Liver (tissue), 9 donors: ENCODE data around the gene RAD1. TPM values are rescaled to one million over a fixed set of nuclear protein-coding genes. Genes with fewer than 3 reads are reported as not detected.

Source experiments
- DNase-seq: peaks from one replicate; pipeline ENCODE4 v3.0.0-alpha.2; 2017; ENCODE audit warnings: low spot score
- H3K27ac ChIP-seq, 2 donors: one replicate each; pipeline ENCODE4 v1.7.0; 2013; ENCODE audit warnings: inconsistent platforms in 2 of 2, low read length in 2 of 2, control low read depth in 1 of 2, low read depth in 1 of 2, mild to moderate bottlenecking in 1 of 2
- H3K27me3 ChIP-seq, 4 donors: one replicate each; pipeline versions ENCODE4 v1.6.1 to v1.7.0; 2013; ENCODE audit warnings: low read length in 3 of 4, inconsistent platforms in 1 of 4, mild to moderate bottlenecking in 1 of 4, moderate library complexity in 1 of 4; ENCODE audit not compliant: control insufficient read depth in 4 of 4, insufficient read depth in 4 of 4
- H3K36me3 ChIP-seq, 4 donors: one replicate each; pipeline versions ENCODE4 v1.6.1 to v1.7.0; 2013; ENCODE audit warnings: low read length in 3 of 4, mild to moderate bottlenecking in 3 of 4, low read depth in 1 of 4, moderate library complexity in 1 of 4; ENCODE audit not compliant: control insufficient read depth in 4 of 4, insufficient read depth in 3 of 4
- H3K4me1 ChIP-seq, 4 donors: one replicate each; pipeline versions ENCODE4 v1.6.1 to v1.7.0; 2013; ENCODE audit warnings: low read length in 3 of 4, mild to moderate bottlenecking in 3 of 4, moderate library complexity in 1 of 4; ENCODE audit not compliant: control insufficient read depth in 4 of 4, insufficient read depth in 4 of 4
- H3K4me3 ChIP-seq, 3 donors: one replicate each; pipeline versions ENCODE4 v1.6.1 to v1.7.0; 2013; ENCODE audit warnings: low read length in 3 of 3, control low read depth in 1 of 3, low read depth in 1 of 3, mild to moderate bottlenecking in 1 of 3
- H3K9ac ChIP-seq, 2 donors: one replicate each; pipeline ENCODE4 v1.7.0; 2013; ENCODE audit warnings: low read length in 2 of 2, mild to moderate bottlenecking in 2 of 2, moderate library complexity in 2 of 2, control low read depth in 1 of 2, low read depth in 1 of 2
- H3K9me3 ChIP-seq, 4 donors: one replicate each; pipeline versions ENCODE4 v1.6.1 to v1.7.0; 2013; ENCODE audit warnings: low read length in 3 of 4; ENCODE audit not compliant: control insufficient read depth in 4 of 4
- EGR1 ChIP-seq, 2 donors: IDR thresholded peaks; 2 replicates each; pipeline ENCODE4 v1.6.1; 2016 to 2018; ENCODE audit warnings: antibody characterized with exemption in 2 of 2, low read depth in 2 of 2
- FOXA2 ChIP-seq: IDR thresholded peaks from 2 replicates; pipeline ENCODE4 v1.6.1; 2016; ENCODE audit warnings: antibody characterized with exemption
- GABPA ChIP-seq, 2 donors: IDR thresholded peaks in 1 of 2; conservative IDR thresholded peaks in 1 of 2; 2 replicates each; pipeline ENCODE4 v1.6.1; 2016; ENCODE audit warnings: antibody characterized with exemption in 2 of 2, mild to moderate bottlenecking in 1 of 2, moderate library complexity in 1 of 2
- HNF4A ChIP-seq, 2 donors: conservative IDR thresholded peaks; 2 replicates each; pipeline ENCODE4 v1.6.1; 2016; ENCODE audit warnings: antibody characterized with exemption in 2 of 2, mild to moderate bottlenecking in 2 of 2
- HNF4G ChIP-seq: IDR thresholded peaks from 2 replicates; pipeline ENCODE4 v1.6.1; 2016; ENCODE audit warnings: antibody characterized with exemption
- NR2F2 ChIP-seq: IDR thresholded peaks from 2 replicates; pipeline ENCODE4 v1.6.1; 2016; ENCODE audit warnings: antibody characterized with exemption
- RAD21 ChIP-seq, 2 donors: IDR thresholded peaks; 2 replicates each; pipeline ENCODE4 v1.6.1; 2016; ENCODE audit warnings: antibody characterized with exemption in 2 of 2, mild to moderate bottlenecking in 2 of 2
- RXRA ChIP-seq, 2 donors: IDR thresholded peaks; 2 replicates each; pipeline ENCODE4 v1.6.1; 2017 to 2018; ENCODE audit warnings: antibody characterized with exemption in 2 of 2, mild to moderate bottlenecking in 1 of 2
- SP1 ChIP-seq: IDR thresholded peaks from 2 replicates; pipeline ENCODE4 v1.6.1; 2018; ENCODE audit warnings: antibody characterized with exemption, mild to moderate bottlenecking
- TAF1 ChIP-seq: conservative IDR thresholded peaks from 2 replicates; pipeline ENCODE4 v1.6.1; 2016; ENCODE audit warnings: antibody characterized with exemption, mild to moderate bottlenecking
- YY1 ChIP-seq: IDR thresholded peaks from 2 replicates; pipeline ENCODE4 v1.6.1; 2016; ENCODE audit warnings: antibody characterized with exemption, mild to moderate bottlenecking
- ZBTB33 ChIP-seq: IDR thresholded peaks from 2 replicates; pipeline ENCODE4 v1.6.1; 2016; ENCODE audit warnings: antibody characterized with exemption
- WGBS: extraction: QIAGEN DNeasy Blood & Tissue Kit; methylation state at CpG from one replicate; pipeline ENCODE4 v1.1.7; 2013; 5-methylcytosine and 5-hydroxymethylcytosine counted together
- polyA plus RNA-seq, 2 donors: library from polyadenylated mRNA; stranded (reverse) in 1 of 2; unstranded in 1 of 2; fragments of 200-250 nt in 1 of 2; fragments of >200 nt in 1 of 2; fragmentation: Nextera tagmentation in 1 of 2; extraction: Ambion mirVana in 1 of 2; gene quantifications; one replicate each; pipeline versions ENCODE4 v1.2.1 to v1.2.3, GENCODE V29; 2013 to 2015
- total RNA-seq, 2 donors: library from RNA; depleted of rRNA; stranded (reverse); fragments of >200 nt; gene quantifications; one replicate each; pipeline ENCODE4 v1.2.3, GENCODE V29; 2014
- TF ChIP-seq, protein P1 (sequence below): IDR thresholded peaks from 2 replicates; pipeline ENCODE4 v1.6.1; 2016; ENCODE audit warnings: antibody characterized with exemption
- TF ChIP-seq, protein P2 (sequence below): IDR thresholded peaks from 2 replicates; pipeline ENCODE4 v1.6.1; 2016; ENCODE audit warnings: antibody characterized with exemption
- TF ChIP-seq, protein P3 (sequence below): fragments of 150-350 bp; IDR thresholded peaks from 2 replicates; pipeline ENCODE4 v1.5.1; 2017; ENCODE audit warnings: improper control_type of control experiment, low read depth, low read length; ENCODE audit not compliant: missing input control
- donor health status: healthy.
- donor health status: healthy.
- donor health status: healthy.
- donor health status: healthy.
- donor health status: healthy.

The RAD1 gene
- total and polyA plus RNA-seq, 4 donors, result 7.2 to 17.5 (median 9.2) TPM

DNA sequence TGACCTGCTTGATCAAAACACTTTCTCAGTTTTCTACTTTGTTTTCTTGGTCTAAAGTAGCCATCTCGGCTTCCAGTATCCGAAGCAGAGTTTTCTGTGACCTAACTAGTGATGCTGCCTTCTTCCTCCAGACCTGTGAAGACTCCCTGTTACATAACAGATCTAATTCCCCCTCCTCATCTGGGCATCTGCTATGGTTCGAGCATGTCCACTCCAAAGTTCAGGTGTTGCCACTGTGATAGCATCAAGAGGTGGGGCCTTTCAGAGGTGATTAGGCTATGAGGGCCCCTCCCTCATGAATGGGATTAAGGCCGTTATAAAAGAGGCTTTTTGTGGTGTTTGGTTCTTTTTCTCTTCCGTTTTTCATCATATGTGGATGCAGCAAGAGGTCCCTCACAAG is 56.1 kb downstream of the RAD1 start:
- DNase-seq, result no peak
- Histone ChIP-seq H3K9me3 (no peaks in the 10 kb centered on the region), H3K27me3 (no peaks in the 10 kb centered on the region), H3K27ac (no peak overlapping the region), H3K4me3 (no peak overlapping the region), H3K36me3 (no peaks in the 10 kb centered on the region), H3K9ac (no peak overlapping the region), H3K4me1 (no peaks in the 10 kb centered on the region)
- 70% methylated on average over 5 of the region's 5 CpGs for WGBS
- TF ChIP-seq TAF1 (no peak), HNF4G (no peak)
- TF ChIP-seq, protein P1, sequence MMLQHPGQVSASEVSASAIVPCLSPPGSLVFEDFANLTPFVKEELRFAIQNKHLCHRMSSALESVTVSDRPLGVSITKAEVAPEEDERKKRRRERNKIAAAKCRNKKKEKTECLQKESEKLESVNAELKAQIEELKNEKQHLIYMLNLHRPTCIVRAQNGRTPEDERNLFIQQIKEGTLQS, result no peak

DNA sequence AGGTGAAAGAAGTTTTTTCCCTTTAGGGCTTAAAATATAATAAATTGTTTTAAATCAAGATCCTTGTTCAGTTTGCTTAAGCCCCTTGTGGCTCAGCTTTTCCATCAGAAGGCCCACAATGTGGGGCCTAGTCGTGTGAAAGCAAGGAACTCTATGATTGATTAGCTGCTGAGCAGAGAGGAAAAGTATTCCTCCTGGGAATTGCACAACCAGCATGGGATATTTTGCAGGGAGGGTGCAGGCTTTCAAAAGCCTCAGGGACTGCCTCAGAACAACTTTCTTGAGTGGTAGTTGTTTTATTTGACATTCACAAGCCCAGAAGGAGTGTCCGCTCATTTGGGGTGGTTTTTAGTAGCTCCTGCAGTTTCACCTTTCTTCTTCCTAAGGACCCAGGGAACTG is 56.5 kb downstream of the RAD1 start:
- no peaks in the 10 kb centered on the region for H3K4me1 ChIP-seq

GRCh38 chr5:34857894-34858293 is 57.4 kb downstream of the RAD1 start:
- no peak for DNase-seq
- Histone ChIP-seq H3K27ac (no peak overlapping the region), H3K4me3 (no peak overlapping the region), H3K9ac (no peak overlapping the region), H3K36me3 (no peaks in the 10 kb centered on the region), H3K9me3 (no peaks in the 10 kb centered on the region), H3K27me3 (no peaks in the 10 kb centered on the region), H3K4me1 (no peaks in the 10 kb centered on the region)
- TF ChIP-seq RXRA (IDR thresholded peaks at IDR 0.05) (no peak), TAF1 (no peak), YY1 (no peak), SP1 (no peak), GABPA (IDR thresholded peaks at IDR 0.05 in 1 of 2, conservative IDR thresholded peaks at IDR 0.05 in 1 of 2) (no peak), FOXA2 (no peak), HNF4A (conservative IDR thresholded peaks at IDR 0.05) (no peak), EGR1 (IDR thresholded peaks at IDR 0.05; ENCODE audit: low read depth in 2 of 2) (no peak), NR2F2 (no peak)
- TF ChIP-seq, protein P2, sequence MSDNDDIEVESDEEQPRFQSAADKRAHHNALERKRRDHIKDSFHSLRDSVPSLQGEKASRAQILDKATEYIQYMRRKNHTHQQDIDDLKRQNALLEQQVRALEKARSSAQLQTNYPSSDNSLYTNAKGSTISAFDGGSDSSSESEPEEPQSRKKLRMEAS, result no peak
- WGBS, result 100% methylated on average over 1 of the region's 1 CpG

More for the DNA sequence above, 56.5 kb downstream of the RAD1 start:
- DNase-seq, result no peak
- H3K9me3 ChIP-seq, result no peaks in the 10 kb centered on the region
- H3K9ac ChIP-seq, result no peak overlapping the region
- no peaks in the 10 kb centered on the region for H3K27me3 ChIP-seq
- no peak overlapping the region for H3K4me3 ChIP-seq
- H3K36me3 ChIP-seq, result no peaks in the 10 kb centered on the region
- H3K27ac ChIP-seq, result no peak overlapping the region
- 60% methylated on average over 2 of the region's 2 CpGs for WGBS
- TF ChIP-seq, protein P3, sequence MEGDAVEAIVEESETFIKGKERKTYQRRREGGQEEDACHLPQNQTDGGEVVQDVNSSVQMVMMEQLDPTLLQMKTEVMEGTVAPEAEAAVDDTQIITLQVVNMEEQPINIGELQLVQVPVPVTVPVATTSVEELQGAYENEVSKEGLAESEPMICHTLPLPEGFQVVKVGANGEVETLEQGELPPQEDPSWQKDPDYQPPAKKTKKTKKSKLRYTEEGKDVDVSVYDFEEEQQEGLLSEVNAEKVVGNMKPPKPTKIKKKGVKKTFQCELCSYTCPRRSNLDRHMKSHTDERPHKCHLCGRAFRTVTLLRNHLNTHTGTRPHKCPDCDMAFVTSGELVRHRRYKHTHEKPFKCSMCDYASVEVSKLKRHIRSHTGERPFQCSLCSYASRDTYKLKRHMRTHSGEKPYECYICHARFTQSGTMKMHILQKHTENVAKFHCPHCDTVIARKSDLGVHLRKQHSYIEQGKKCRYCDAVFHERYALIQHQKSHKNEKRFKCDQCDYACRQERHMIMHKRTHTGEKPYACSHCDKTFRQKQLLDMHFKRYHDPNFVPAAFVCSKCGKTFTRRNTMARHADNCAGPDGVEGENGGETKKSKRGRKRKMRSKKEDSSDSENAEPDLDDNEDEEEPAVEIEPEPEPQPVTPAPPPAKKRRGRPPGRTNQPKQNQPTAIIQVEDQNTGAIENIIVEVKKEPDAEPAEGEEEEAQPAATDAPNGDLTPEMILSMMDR, result no peak
- TF ChIP-seq, protein P1, result no peak
- TF ChIP-seq, protein P2, result no peak
- TF ChIP-seq RAD21 (IDR thresholded peaks at IDR 0.05), result no peak
- no peak for TF ChIP-seq ZBTB33
- no peak for TF ChIP-seq FOXA2
- no peak for TF ChIP-seq YY1
- TF ChIP-seq RXRA (IDR thresholded peaks at IDR 0.05), result no peak
